Prostate gland (tissue), 2 donors: ENCODE results near the gene AMZ2. TPM values are rescaled to one million over a fixed set of nuclear protein-coding genes. Genes with fewer than 3 reads are reported as not detected.

Source experiments
- DNase-seq: peaks from one replicate; pipeline ENCODE4 v3.0.0-alpha.2; 2019; ENCODE audit warnings: low spot score
- H3K27ac ChIP-seq, 2 donors: fragments of 200-600 bp; sonication (generic); 2 replicates each; pipeline ENCODE4 v1.5.1; 2017 to 2019
- H3K27me3 ChIP-seq: fragments of 200-600 bp; sonication (generic); replicated peaks from 2 replicates; pipeline ENCODE4 v1.5.1; 2019; ENCODE audit not compliant: insufficient read depth
- H3K36me3 ChIP-seq, 2 donors: fragments of 200-600 bp; sonication (generic); 1 replicate in 1 of 2; 2 replicates in 1 of 2; pipeline versions ENCODE4 v1.5.1 to v1.8.1; 2017 to 2019
- H3K4me1 ChIP-seq: fragments of 200-600 bp; sonication (generic); replicated peaks from 2 replicates; pipeline ENCODE4 v1.5.1; 2019
- H3K4me3 ChIP-seq, 2 donors: fragments of 200-600 bp; sonication (generic); 2 replicates each; pipeline ENCODE4 v1.5.1; 2017 to 2019
- H3K9me3 ChIP-seq: fragments of 200-600 bp; sonication (generic); 2 replicates; pipeline ENCODE4 v1.5.1; 2017
- POLR2A ChIP-seq: fragments of 450-650 bp; IDR thresholded peaks from one replicate; pipeline ENCODE4 v1.6.1; 2016; ENCODE audit warnings: antibody characterized with exemption, mild to moderate bottlenecking
- POLR2AphosphoS5 ChIP-seq: sonication (generic); formaldehyde crosslinking; IDR thresholded peaks from one replicate; pipeline ENCODE4 v1.6.1; 2017; ENCODE audit warnings: antibody characterized with exemption
- WGBS: methylation state at CpG from one replicate; pipeline ENCODE4 v1.1.5; 2018; 5-methylcytosine and 5-hydroxymethylcytosine counted together
- intact Hi-C: fragments of 100-400 bp; cut with DNase I; formaldehyde crosslinking; loops from one replicate; pipeline ENCODE4 v1.14.2; 2022
- total RNA-seq, 2 donors: library from RNA; depleted of rRNA; stranded (reverse); fragments of >200 nt; gene quantifications; one replicate each; pipeline ENCODE4 v1.1.0, GENCODE V29; 2016
- TF ChIP-seq, protein P1 (sequence below), 4 experiments: fragments of 200-600 bp in 2 of 4; fragments of 450-650 bp in 2 of 4; sonication (generic) in 2 of 4; IDR thresholded peaks; 1 replicate in 3 of 4; 2 replicates in 1 of 4; pipeline ENCODE4 v1.5.1; 2016 to 2019; ENCODE audit warnings: antibody characterized with exemption in 4 of 4, mild to moderate bottlenecking in 2 of 4, moderate library complexity in 2 of 4

The AMZ2 gene
- total RNA-seq, 2 donors from 2014 or later = 51.0 to 57.4 TPM

DNA sequence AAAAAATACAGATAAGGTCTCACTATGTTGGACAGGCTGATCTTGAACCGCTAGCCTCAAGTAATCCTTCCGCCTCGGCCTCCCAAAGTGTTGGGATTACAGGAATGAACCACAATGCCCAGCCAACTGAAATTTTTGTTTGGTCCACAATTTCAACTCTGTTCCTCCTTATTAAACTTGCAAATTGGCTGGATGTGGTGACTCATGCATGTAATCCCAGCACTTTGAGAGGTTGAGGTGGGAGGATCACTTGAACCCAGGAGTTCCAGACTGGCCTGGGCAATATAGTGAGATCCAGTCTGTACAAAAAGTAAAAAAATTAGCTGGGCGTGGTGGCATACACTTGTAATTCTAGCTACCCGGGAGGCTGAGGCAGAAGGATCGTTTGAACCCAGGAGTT lies 56.9 kb downstream of the AMZ2 start:
- TF ChIP-seq POLR2AphosphoS5 (no peak), POLR2A (no peak)
- Histone ChIP-seq H3K4me1 (no peaks in the 10 kb centered on the region), H3K9me3 (no peaks in the 10 kb centered on the region), H3K4me3 (no peak overlapping the region), H3K36me3 (no peaks in the 10 kb centered on the region), H3K27ac (no peak overlapping the region), H3K27me3 (no peaks in the 10 kb centered on the region)
- intact Hi-C loops = no loop called here
- DNase-seq = no peak
- 96% methylated on average over 6 of the region's 6 CpGs for WGBS

DNA sequence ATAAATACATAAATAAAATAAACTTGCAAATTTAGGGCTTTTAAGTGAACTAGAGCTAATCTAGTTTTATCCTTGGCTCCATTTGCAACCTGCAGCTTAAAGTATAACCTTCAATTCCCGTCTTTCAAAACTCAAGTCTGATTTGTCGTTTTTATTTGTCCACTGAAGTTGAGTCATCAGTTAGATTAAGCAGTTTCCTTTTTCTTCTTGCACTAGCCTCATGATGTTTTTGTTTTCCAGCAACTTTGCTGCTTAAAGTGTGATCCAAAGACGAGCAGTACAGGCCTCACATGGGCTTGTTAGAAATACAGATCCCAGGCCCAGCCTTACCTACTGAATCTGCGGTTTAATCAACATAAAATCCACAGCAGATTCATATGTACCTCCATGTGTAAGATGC lies 57.3 kb downstream of the AMZ2 start:
- no peaks in the 10 kb centered on the region for H3K27me3 ChIP-seq
- H3K9me3 ChIP-seq = no peaks in the 10 kb centered on the region
- no peaks in the 10 kb centered on the region for H3K36me3 ChIP-seq
- WGBS = 85% methylated on average over 4 of the region's 4 CpGs
- intact Hi-C loops = no loop called here
- DNase-seq = no peak
- no peak overlapping the region for H3K27ac ChIP-seq
- TF ChIP-seq, protein P1, sequence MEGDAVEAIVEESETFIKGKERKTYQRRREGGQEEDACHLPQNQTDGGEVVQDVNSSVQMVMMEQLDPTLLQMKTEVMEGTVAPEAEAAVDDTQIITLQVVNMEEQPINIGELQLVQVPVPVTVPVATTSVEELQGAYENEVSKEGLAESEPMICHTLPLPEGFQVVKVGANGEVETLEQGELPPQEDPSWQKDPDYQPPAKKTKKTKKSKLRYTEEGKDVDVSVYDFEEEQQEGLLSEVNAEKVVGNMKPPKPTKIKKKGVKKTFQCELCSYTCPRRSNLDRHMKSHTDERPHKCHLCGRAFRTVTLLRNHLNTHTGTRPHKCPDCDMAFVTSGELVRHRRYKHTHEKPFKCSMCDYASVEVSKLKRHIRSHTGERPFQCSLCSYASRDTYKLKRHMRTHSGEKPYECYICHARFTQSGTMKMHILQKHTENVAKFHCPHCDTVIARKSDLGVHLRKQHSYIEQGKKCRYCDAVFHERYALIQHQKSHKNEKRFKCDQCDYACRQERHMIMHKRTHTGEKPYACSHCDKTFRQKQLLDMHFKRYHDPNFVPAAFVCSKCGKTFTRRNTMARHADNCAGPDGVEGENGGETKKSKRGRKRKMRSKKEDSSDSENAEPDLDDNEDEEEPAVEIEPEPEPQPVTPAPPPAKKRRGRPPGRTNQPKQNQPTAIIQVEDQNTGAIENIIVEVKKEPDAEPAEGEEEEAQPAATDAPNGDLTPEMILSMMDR (IDR thresholded peaks at IDR 0.05) = no peak
- H3K4me1 ChIP-seq = no peaks in the 10 kb centered on the region
- H3K4me3 ChIP-seq = no peak overlapping the region

Other genes with a start within 250 kb of the AMZ2 start
- 10 to 100 TPM; 13.4 to 68.4 TPM for gene KPNA2, start 212.3 kb upstream of the AMZ2 start, total RNA-seq
- under 1 TPM; 0.41 to 0.85 TPM for gene SLC16A6, start 43.1 kb downstream of the AMZ2 start, total RNA-seq
- gene ARSG, start 43.5 kb downstream of the AMZ2 start, total RNA-seq = 1 to 10 TPM; 1.5 to 8.3 TPM
- gene WIPI1, start 209.5 kb downstream of the AMZ2 start, total RNA-seq = 10 to 100 TPM; 24.2 to 37.7 TPM